ENCODE data around the gene CDYL2.

GRCh38 chr16:80687606-80688005 is 116.8 kb downstream of the CDYL2 start:
- TF ChIP-seq EZH2 (IDR thresholded peaks at IDR 0.05; ENCODE audit: insufficient read depth, low read length), result no peak
- no peak for TF ChIP-seq CTCF (IDR thresholded peaks at IDR 0.05; ENCODE audit: insufficient read depth, low read depth, low read length)
